GM12801 (cell line): ENCODE data around the gene MRPL20.

Experiments used
- TF ChIP-seq, protein P1 (sequence below): IDR thresholded peaks from one replicate; pipeline ENCODE4 v1.5.1; 2011; ENCODE audit warnings: control low read depth; ENCODE audit not compliant: insufficient read length; ENCODE audit errors: extremely low read depth

The MRPL20 gene

GRCh38 chr1:1406821-1407635 is at the start of gene MRPL20:
Gene MRPL20 (minus strand): TSS chr1:1407293. CDS start chr1:1407217, 76 bp downstream.
- TF ChIP-seq, protein P1, sequence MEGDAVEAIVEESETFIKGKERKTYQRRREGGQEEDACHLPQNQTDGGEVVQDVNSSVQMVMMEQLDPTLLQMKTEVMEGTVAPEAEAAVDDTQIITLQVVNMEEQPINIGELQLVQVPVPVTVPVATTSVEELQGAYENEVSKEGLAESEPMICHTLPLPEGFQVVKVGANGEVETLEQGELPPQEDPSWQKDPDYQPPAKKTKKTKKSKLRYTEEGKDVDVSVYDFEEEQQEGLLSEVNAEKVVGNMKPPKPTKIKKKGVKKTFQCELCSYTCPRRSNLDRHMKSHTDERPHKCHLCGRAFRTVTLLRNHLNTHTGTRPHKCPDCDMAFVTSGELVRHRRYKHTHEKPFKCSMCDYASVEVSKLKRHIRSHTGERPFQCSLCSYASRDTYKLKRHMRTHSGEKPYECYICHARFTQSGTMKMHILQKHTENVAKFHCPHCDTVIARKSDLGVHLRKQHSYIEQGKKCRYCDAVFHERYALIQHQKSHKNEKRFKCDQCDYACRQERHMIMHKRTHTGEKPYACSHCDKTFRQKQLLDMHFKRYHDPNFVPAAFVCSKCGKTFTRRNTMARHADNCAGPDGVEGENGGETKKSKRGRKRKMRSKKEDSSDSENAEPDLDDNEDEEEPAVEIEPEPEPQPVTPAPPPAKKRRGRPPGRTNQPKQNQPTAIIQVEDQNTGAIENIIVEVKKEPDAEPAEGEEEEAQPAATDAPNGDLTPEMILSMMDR, result no peak

- TF ChIP-seq, protein P1, result no peak
Observed at GRCh38 chr1:1455366-1455884, 48.3 kb upstream of the MRPL20 start.

- TF ChIP-seq, protein P1, result no peak
Observed at GRCh38 chr1:1452882-1453281, 45.8 kb upstream of the MRPL20 start.

DNA sequence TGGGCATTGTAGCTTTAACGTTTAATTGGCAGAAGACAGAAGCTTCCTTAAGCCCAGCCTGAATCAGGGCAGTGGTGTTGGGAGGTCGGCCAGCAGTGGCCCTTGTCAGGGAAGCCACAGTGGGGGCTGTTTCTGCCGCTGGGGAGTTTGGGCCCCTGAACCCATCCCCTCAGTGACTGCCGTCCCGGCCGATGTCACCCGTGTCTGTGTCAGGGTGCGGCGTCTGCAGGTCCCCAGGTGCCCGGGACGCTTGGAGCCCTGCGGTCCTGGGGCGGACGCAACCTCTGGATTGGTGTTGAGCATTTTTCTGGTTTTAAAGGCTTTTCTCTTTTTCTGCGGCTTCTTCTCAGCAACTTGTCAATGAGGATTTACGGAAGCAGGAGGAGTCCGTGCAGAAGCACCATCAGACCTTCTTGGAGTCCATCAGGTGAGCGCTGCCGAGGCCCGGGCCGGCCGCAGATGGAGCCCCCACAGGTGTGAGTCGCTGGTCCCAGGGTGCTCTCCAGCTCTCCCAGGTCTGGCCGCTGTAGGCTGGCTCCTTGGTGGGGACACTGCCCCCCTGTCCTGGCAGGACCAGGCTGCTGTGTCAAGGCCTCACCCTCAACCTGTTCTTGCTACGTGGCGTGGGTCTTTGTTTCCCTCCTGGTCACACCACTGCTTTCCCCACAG is 44.7 kb upstream of the MRPL20 start:
- TF ChIP-seq, protein P1, result no peak

DNA sequence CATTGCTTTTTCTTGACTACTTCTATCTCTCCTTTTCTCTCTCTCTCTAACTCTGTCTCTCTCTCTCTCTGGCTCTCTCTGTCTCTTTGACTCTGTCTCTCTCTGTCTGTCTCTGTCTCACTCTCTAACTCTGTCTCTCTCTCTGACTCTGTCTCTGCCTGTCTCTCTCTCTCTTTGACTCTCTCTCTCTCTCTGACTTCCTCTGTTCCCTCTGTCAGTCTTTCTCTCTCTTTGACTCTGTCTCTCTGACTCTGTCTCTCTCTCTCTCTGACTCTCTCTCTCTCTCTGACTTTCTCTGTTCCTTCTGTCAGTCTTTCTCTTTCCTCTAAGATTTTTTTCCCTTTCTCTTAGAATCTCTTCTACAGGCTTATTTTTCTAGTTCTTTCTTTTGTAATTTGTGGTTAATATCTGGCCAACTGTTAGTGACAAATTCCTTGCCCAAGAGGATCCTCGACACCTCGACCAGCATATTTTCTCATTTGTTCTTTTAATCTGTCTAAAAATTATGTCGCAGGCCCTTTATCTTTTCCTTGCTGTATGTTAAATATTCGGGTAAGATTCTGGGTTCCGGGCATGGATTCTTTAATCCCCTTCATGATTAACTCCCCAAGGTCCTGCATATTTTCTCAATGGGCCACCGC is 42.1 kb upstream of the MRPL20 start, which contains the start of gene ATAD3C:
Gene ATAD3C (plus strand): TSS at position 591 of the 641 bp plus-strand sequence. CDS start 995 bp downstream, outside the sequence.
- TF ChIP-seq, protein P1, result no peak

DNA sequence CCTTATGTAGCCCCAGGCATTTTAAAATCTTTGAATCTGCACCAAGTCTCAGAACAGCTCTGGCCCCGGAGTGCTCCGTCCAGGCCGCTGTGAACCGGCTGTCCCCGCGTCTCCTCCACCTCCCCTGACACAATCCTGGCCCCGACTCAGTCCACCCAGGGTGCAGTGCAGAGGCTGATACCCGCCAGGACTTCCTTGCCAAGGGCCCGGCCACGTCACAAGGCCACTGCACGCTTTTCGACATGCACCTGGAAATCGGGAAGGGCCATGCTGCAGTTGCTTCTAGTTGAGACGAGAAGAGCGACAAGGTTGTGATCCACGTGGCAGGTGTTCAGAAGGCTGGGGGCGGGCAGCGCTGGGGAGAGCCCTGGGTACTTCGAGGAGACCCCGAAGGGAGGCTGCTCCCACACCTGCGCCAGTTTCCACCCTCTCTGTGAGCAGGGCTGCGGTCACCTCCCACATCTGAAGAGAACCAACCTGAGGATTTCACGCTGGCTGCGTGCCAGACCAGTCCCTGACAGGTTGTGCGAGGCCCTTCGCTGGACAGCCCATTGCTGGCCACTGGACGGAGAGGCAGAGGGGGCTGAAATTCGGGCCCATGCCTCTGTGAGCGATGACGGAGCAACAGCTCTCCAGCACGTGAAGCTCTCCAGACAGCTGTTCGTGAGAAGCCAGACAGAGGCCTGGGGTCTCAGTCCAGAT is 35.1 kb upstream of the MRPL20 start:
- TF ChIP-seq, protein P1, result no peak
